ENCODE data around the gene BNC2.

The BNC2 gene

GRCh38 chr9:16873126-16873802, 2.8 kb upstream of the BNC2 start:
- Histone ChIP-seq H3K4me3 (ENCODE audit: low read length) (no peak overlapping the region), H2AK5ac (ENCODE audit: low read length) (no peak overlapping the region), H2BK15ac (replicated peaks; ENCODE audit: low read depth) (no peak overlapping the region), H3K18ac (ENCODE audit: low read length) (no peak overlapping the region), H3K79me2 (ENCODE audit: control insufficient read depth, insufficient read depth, low read length) (no peaks in the 10 kb centered on the region), H3K4ac (ENCODE audit: low read depth, low read length) (no peak overlapping the region), H3K23ac (ENCODE audit: low read length) (no peak overlapping the region), H3K27ac (ENCODE audit: low read depth, low read length) (no peak overlapping the region), H4K5ac (ENCODE audit: low read length) (no peak overlapping the region), H4K8ac (ENCODE audit: low read depth, low read length) (no peak overlapping the region), H3K56ac (ENCODE audit: low read length) (no peak overlapping the region), H3K4me2 (ENCODE audit: low read length) (no peak overlapping the region), H3K27me3 (ENCODE audit: insufficient read depth, low read length, poor library complexity) (peaks cover 3% of the 10 kb centered on the region), H2BK120ac (ENCODE audit: low read depth, low read length) (no peak overlapping the region), H2BK5ac (ENCODE audit: low read length) (no peak overlapping the region), H3K79me1 (ENCODE audit: low read length) (no peaks in the 10 kb centered on the region), H3K36me3 (ENCODE audit: control insufficient read depth, insufficient read depth, low read length) (no peaks in the 10 kb centered on the region), H3K4me1 (ENCODE audit: control insufficient read depth, low read depth, low read length) (no peaks in the 10 kb centered on the region), H3K9ac (ENCODE audit: low read length) (no peak overlapping the region)
- no CpG with 5 or more reads among the region's 6 CpGs for WGBS (ENCODE audit: extremely low coverage, insufficient coverage, low lambda C conversion rate)
- peak; percentile 49 for DNase-seq

GRCh38 chr9:16871336-16872151, 1.1 kb upstream of the BNC2 start:
- H3K4me3 ChIP-seq (ENCODE audit: low read length): peak overlapping the region; percentile 78
- peak overlapping the region; percentile 85 for H3K4me2 ChIP-seq (ENCODE audit: low read length)
- peak; percentile 74 for DNase-seq
- no peaks in the 10 kb centered on the region for H3K4me1 ChIP-seq (ENCODE audit: control insufficient read depth, low read depth, low read length)
- no peak overlapping the region for H4K5ac ChIP-seq (ENCODE audit: low read length)
- H3K27me3 ChIP-seq (ENCODE audit: insufficient read depth, low read length, poor library complexity): peaks cover 3% of the 10 kb centered on the region
- H3K9ac ChIP-seq (ENCODE audit: low read length): peak overlapping the region; percentile 69
- H2BK120ac ChIP-seq (ENCODE audit: low read depth, low read length): peak overlapping the region; percentile 77
- no peak overlapping the region for H3K23ac ChIP-seq (ENCODE audit: low read length)
- peak overlapping the region; percentile 76 for H3K18ac ChIP-seq (ENCODE audit: low read length)
- peak overlapping the region; percentile 75 for H2BK15ac ChIP-seq (replicated peaks; ENCODE audit: low read depth)
- peak overlapping the region; percentile 74 for H3K4ac ChIP-seq (ENCODE audit: low read depth, low read length)
- no peak overlapping the region for H2AK5ac ChIP-seq (ENCODE audit: low read length)
- WGBS (ENCODE audit: extremely low coverage, insufficient coverage, low lambda C conversion rate): no CpG with 5 or more reads among the region's 63 CpGs
- no peak overlapping the region for H4K8ac ChIP-seq (ENCODE audit: low read depth, low read length)
- H3K79me1 ChIP-seq (ENCODE audit: low read length): no peaks in the 10 kb centered on the region
- H3K36me3 ChIP-seq (ENCODE audit: control insufficient read depth, insufficient read depth, low read length): no peaks in the 10 kb centered on the region
- no peaks in the 10 kb centered on the region for H3K79me2 ChIP-seq (ENCODE audit: control insufficient read depth, insufficient read depth, low read length)
- H3K56ac ChIP-seq (ENCODE audit: low read length): peak overlapping the region; percentile 84
- no peak overlapping the region for H3K27ac ChIP-seq (ENCODE audit: low read depth, low read length)
- no peak overlapping the region for H2BK5ac ChIP-seq (ENCODE audit: low read length)

GRCh38 chr9:16869882-16870595, 431 bp downstream of the BNC2 start:
- no peaks in the 10 kb centered on the region for H3K79me1 ChIP-seq (ENCODE audit: low read length)
- H3K4ac ChIP-seq (ENCODE audit: low read depth, low read length): no peak overlapping the region
- peak; percentile 49 for DNase-seq
- no peak overlapping the region for H2BK5ac ChIP-seq (ENCODE audit: low read length)
- no peak overlapping the region for H2BK15ac ChIP-seq (replicated peaks; ENCODE audit: low read depth)
- H3K36me3 ChIP-seq (ENCODE audit: control insufficient read depth, insufficient read depth, low read length): no peaks in the 10 kb centered on the region
- no CpG with 5 or more reads among the region's 58 CpGs for WGBS (ENCODE audit: extremely low coverage, insufficient coverage, low lambda C conversion rate)
- peaks cover 3% of the 10 kb centered on the region for H3K27me3 ChIP-seq (ENCODE audit: insufficient read depth, low read length, poor library complexity)
- H3K9ac ChIP-seq (ENCODE audit: low read length): peak overlapping the region; percentile 69
- peak overlapping the region; percentile 76 for H3K18ac ChIP-seq (ENCODE audit: low read length)
- peak overlapping the region; percentile 78 for H3K4me3 ChIP-seq (ENCODE audit: low read length)
- peak overlapping the region; percentile 57 for H3K23ac ChIP-seq (ENCODE audit: low read length)
- H3K56ac ChIP-seq (ENCODE audit: low read length): peak overlapping the region; percentile 84
- no peak overlapping the region for H4K5ac ChIP-seq (ENCODE audit: low read length)
- H2BK120ac ChIP-seq (ENCODE audit: low read depth, low read length): no peak overlapping the region
- H3K79me2 ChIP-seq (ENCODE audit: control insufficient read depth, insufficient read depth, low read length): no peaks in the 10 kb centered on the region
- H3K4me2 ChIP-seq (ENCODE audit: low read length): peak overlapping the region; percentile 80
- no peak overlapping the region for H2AK5ac ChIP-seq (ENCODE audit: low read length)
- H3K4me1 ChIP-seq (ENCODE audit: control insufficient read depth, low read depth, low read length): no peaks in the 10 kb centered on the region
- H4K8ac ChIP-seq (ENCODE audit: low read depth, low read length): no peak overlapping the region
- no peak overlapping the region for H3K27ac ChIP-seq (ENCODE audit: low read depth, low read length)

GRCh38 chr9:16869131-16869881, 1.2 kb downstream of the BNC2 start:
- no peaks in the 10 kb centered on the region for H3K36me3 ChIP-seq (ENCODE audit: control insufficient read depth, insufficient read depth, low read length)
- H3K23ac ChIP-seq (ENCODE audit: low read length): no peak overlapping the region
- H2BK120ac ChIP-seq (ENCODE audit: low read depth, low read length): no peak overlapping the region
- peak overlapping the region; percentile 80 for H3K4me2 ChIP-seq (ENCODE audit: low read length)
- no peaks in the 10 kb centered on the region for H3K4me1 ChIP-seq (ENCODE audit: control insufficient read depth, low read depth, low read length)
- no peak overlapping the region for H2AK5ac ChIP-seq (ENCODE audit: low read length)
- no peak overlapping the region for H3K4ac ChIP-seq (ENCODE audit: low read depth, low read length)
- no peak overlapping the region for H3K56ac ChIP-seq (ENCODE audit: low read length)
- peaks cover 3% of the 10 kb centered on the region for H3K27me3 ChIP-seq (ENCODE audit: insufficient read depth, low read length, poor library complexity)
- no peak overlapping the region for H4K5ac ChIP-seq (ENCODE audit: low read length)
- no peak overlapping the region for H2BK5ac ChIP-seq (ENCODE audit: low read length)
- H3K18ac ChIP-seq (ENCODE audit: low read length): no peak overlapping the region
- H4K8ac ChIP-seq (ENCODE audit: low read depth, low read length): no peak overlapping the region
- DNase-seq: peak; percentile 44
- H3K9ac ChIP-seq (ENCODE audit: low read length): no peak overlapping the region
- no peaks in the 10 kb centered on the region for H3K79me2 ChIP-seq (ENCODE audit: control insufficient read depth, insufficient read depth, low read length)
- H3K4me3 ChIP-seq (ENCODE audit: low read length): peak overlapping the region; percentile 11
- H3K27ac ChIP-seq (ENCODE audit: low read depth, low read length): no peak overlapping the region
- WGBS (ENCODE audit: extremely low coverage, insufficient coverage, low lambda C conversion rate): no CpG with 5 or more reads among the region's 21 CpGs
- H2BK15ac ChIP-seq (replicated peaks; ENCODE audit: low read depth): no peak overlapping the region
- no peaks in the 10 kb centered on the region for H3K79me1 ChIP-seq (ENCODE audit: low read length)

- Histone ChIP-seq H3K23ac (ENCODE audit: low read length) (no peak overlapping the region), H2AK5ac (ENCODE audit: low read length) (no peak overlapping the region), H3K79me1 (ENCODE audit: low read length) (no peaks in the 10 kb centered on the region), H3K79me2 (ENCODE audit: control insufficient read depth, insufficient read depth, low read length) (no peaks in the 10 kb centered on the region), H3K4me1 (ENCODE audit: control insufficient read depth, low read depth, low read length) (no peaks in the 10 kb centered on the region), H3K18ac (ENCODE audit: low read length) (no peak overlapping the region), H2BK120ac (ENCODE audit: low read depth, low read length) (no peak overlapping the region), H4K5ac (ENCODE audit: low read length) (no peak overlapping the region), H3K56ac (ENCODE audit: low read length) (no peak overlapping the region), H4K8ac (ENCODE audit: low read depth, low read length) (no peak overlapping the region), H2BK15ac (replicated peaks; ENCODE audit: low read depth) (no peak overlapping the region), H3K36me3 (ENCODE audit: control insufficient read depth, insufficient read depth, low read length) (no peaks in the 10 kb centered on the region), H3K4me3 (ENCODE audit: low read length) (no peak overlapping the region), H2BK5ac (ENCODE audit: low read length) (no peak overlapping the region), H3K27ac (ENCODE audit: low read depth, low read length) (no peak overlapping the region), H3K4me2 (ENCODE audit: low read length) (no peak overlapping the region), H3K27me3 (ENCODE audit: insufficient read depth, low read length, poor library complexity) (peaks cover 3% of the 10 kb centered on the region), H3K4ac (ENCODE audit: low read depth, low read length) (no peak overlapping the region), H3K9ac (ENCODE audit: low read length) (no peak overlapping the region)
- whole genome bisulfite sequencing (ENCODE audit: extremely low coverage, insufficient coverage, low lambda C conversion rate): no CpG with 5 or more reads among the region's 5 CpGs
- no peak for DNase-seq
Measured at GRCh38 chr9:16868701-16869100, 1.8 kb downstream of the BNC2 start.
